ENCODE data around the gene IFT74.

GRCh38 chr9:27109621-27110020, 153.4 kb downstream of the IFT74 start:
- TF ChIP-seq CTCF (IDR thresholded peaks at IDR 0.05) (no peak), EP300 (IDR thresholded peaks at IDR 0.05) (no peak), POLR2A (IDR thresholded peaks at IDR 0.05) (no peak)

Measured in tibial nerve (tissue), 4 donors.